CD4-positive, alpha-beta T cell (primary cell): ENCODE results near the gene CTNNB1. TPM values are rescaled to one million over a fixed set of nuclear protein-coding genes. Genes with fewer than 3 reads are reported as not detected.

ENCODE experiments used
- ATAC-seq: fragments of 200-7000 bp; cut with Tn5 transposase; one replicate; pipeline ENCODE4 v1.10.0; 2022; ENCODE audit warnings: mild to moderate bottlenecking; ENCODE audit not compliant: poor library complexity
- CTCF ChIA-PET: fragments of 350-600 bp; sonication (Branson Sonifier 250); formaldehyde crosslinking; loops from one replicate; lab custom pipeline; 2021; ENCODE audit warnings: antibody characterized with exemption, inconsistent platforms; lab: Charles Lee
- POLR2A ChIA-PET: fragments of 350-600 bp; sonication (Branson Sonifier 250); formaldehyde crosslinking; loops from one replicate; lab custom pipeline; 2021; ENCODE audit warnings: antibody characterized with exemption, inconsistent platforms; lab: Charles Lee
- DNase-seq, 14 experiments: peaks; one replicate each; pipeline ENCODE4 v3.0.0-alpha.2; 2013 to 2020; ENCODE audit warnings: mixed read lengths in 2 of 14
- H3K27ac ChIP-seq, 2 donors: one replicate each; pipeline versions ENCODE4 v1.5.1 to v1.7.0; 2013; ENCODE audit warnings: low read length in 2 of 2, low read depth in 1 of 2, mild to moderate bottlenecking in 1 of 2
- H3K27me3 ChIP-seq, 2 experiments: 1 replicate in 1 of 2; 2 replicates in 1 of 2; pipeline versions ENCODE4 v1.6.1 to v1.7.0; 2013; ENCODE audit warnings: low read length in 2 of 2, control low read depth in 1 of 2, mild to moderate bottlenecking in 1 of 2, moderate library complexity in 1 of 2; ENCODE audit not compliant: insufficient read depth in 2 of 2, control insufficient read depth in 1 of 2
- H3K36me3 ChIP-seq: one replicate; pipeline ENCODE4 v1.6.1; 2013; ENCODE audit warnings: low read length, control low read depth; ENCODE audit not compliant: insufficient read depth
- H3K4me1 ChIP-seq: one replicate; pipeline ENCODE4 v1.6.1; 2013; ENCODE audit warnings: low read length, control low read depth; ENCODE audit not compliant: insufficient read depth
- H3K4me3 ChIP-seq: one replicate; pipeline ENCODE4 v1.5.1; 2013; ENCODE audit warnings: mild to moderate bottlenecking, low read length, moderate library complexity
- H3K9me3 ChIP-seq, 2 experiments: 1 replicate in 1 of 2; 2 replicates in 1 of 2; pipeline versions ENCODE4 v1.6.1 to v1.7.0; 2013; ENCODE audit warnings: low read length in 2 of 2, mild to moderate bottlenecking in 2 of 2, control low read depth in 1 of 2, moderate library complexity in 1 of 2; ENCODE audit not compliant: control insufficient read depth in 1 of 2, insufficient read depth in 1 of 2
- H3K27ac Mint-ChIP-seq: one replicate; pipeline ENCODE4 v1.8.0; 2020; ENCODE audit warnings: mixed read lengths
- H3K27me3 Mint-ChIP-seq: one replicate; pipeline ENCODE4 v1.8.0; 2021; ENCODE audit warnings: mixed read lengths
- H3K36me3 Mint-ChIP-seq: one replicate; pipeline ENCODE4 v1.8.0; 2021; ENCODE audit warnings: low read depth, mixed read lengths
- H3K4me1 Mint-ChIP-seq: one replicate; pipeline ENCODE4 v1.8.0; 2021; ENCODE audit warnings: low read depth, mixed read lengths
- H3K4me3 Mint-ChIP-seq: one replicate; pipeline ENCODE4 v1.8.0; 2020; ENCODE audit warnings: mild to moderate bottlenecking, mixed read lengths
- H3K9me3 Mint-ChIP-seq: one replicate; pipeline ENCODE4 v1.8.0; 2020; ENCODE audit warnings: mixed read lengths
- intact Hi-C, 2 experiments: fragments of 100-400 bp; cut with DNase I in 1 of 2; cut with micrococcal nuclease in 1 of 2; formaldehyde crosslinking; loops; one replicate each; pipeline versions ENCODE4 v1.15.1 to v1.9.0; 2023 to 2025; cut with DNase I, micrococcal nuclease
- polyA plus RNA-seq, 2 donors: library from polyadenylated mRNA; unstranded; fragments of 120-200 nt; gene quantifications; one replicate each; pipeline ENCODE4 v1.2.1, GENCODE V29; 2013
- total RNA-seq, 174 experiments: library from RNA in 2 of 174; stranded (reverse) in 2 of 174; gene quantifications; one replicate each; pipeline ENCODE4 v1.2.3 and lab custom pipeline; 2021 to 2026
- TF ChIP-seq, protein P1 (sequence below): fragments of 200-600 bp; IDR thresholded peaks from one replicate; pipeline ENCODE4 v1.8.0; 2022; ENCODE audit warnings: antibody characterized with exemption, mild to moderate bottlenecking

Gene CTNNB1
- total RNA-seq (100 to 1,000 TPM; 226 to 228 TPM), total RNA-seq (lab: John Stamatoyannopoulos, UW) (215 to 556 (median 325) reads per million in 172 experiments)
- 120 TPM for polyA plus RNA-seq (2013, experiment 1 of 2)
- 99.9 TPM for polyA plus RNA-seq (2013, experiment 2 of 2)

DNA sequence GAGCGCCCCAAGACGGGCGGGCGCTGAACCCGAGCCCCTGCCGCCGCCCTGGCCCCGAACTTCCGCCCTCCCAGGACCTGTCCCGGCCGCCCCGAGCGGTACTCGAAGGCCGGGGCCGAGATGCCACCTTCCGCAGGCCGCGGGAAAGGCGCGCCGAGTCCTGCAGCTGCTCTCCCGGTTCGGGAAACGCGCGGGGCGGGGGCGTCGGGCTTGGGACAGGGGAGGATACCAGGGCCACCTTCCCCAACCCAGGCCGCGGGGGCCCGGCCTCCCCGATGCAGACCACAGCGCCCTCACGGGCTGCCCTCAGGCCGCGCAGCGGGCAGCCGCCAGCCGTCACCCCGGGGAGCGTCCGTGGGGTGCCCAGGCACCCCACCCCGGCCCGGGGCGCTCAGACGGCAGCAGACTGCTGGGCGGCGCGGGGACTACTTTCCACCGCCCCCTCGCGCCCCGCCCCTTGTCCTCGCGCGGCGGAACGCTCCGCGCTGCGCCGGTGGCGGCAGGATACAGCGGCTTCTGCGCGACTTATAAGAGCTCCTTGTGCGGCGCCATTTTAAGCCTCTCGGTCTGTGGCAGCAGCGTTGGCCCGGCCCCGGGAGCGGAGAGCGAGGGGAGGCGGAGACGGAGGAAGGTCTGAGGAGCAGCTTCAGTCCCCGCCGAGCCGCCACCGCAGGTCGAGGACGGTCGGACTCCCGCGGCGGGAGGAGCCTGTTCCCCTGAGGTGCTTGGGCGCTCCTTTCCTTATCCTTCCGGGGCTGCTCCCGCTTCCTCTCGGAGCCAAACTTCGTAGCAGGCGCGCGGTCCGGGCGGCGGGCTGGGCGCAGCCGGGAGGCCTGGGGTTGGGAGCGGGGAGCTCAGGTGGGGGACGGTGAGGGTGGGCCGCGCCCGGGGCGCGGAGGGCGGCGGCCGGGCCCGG is at the start of gene CTNNB1:
CTNNB1 (plus strand) TSS at position 556 of the 916 bp plus-strand sequence. CDS start 24,564 bp downstream, outside the sequence.
- no peaks in the 10 kb centered on the region for H3K27me3 Mint-ChIP-seq
- Histone ChIP-seq H3K9me3 (no peaks in the 10 kb centered on the region), H3K36me3 (no peaks in the 10 kb centered on the region), H3K27ac (peak within 1 kb of the TSS; percentile 90), H3K4me1 (peaks cover 16% of the 10 kb centered on the region), H3K27me3 (no peaks in the 10 kb centered on the region), H3K4me3 (peak within 1 kb of the TSS; percentile 90)
- peaks cover 45% of the 10 kb centered on the region for H3K4me1 Mint-ChIP-seq
- peaks cover 18% of the 10 kb centered on the region for H3K36me3 Mint-ChIP-seq
- ATAC-seq, result peak; percentile 81
- no peaks in the 10 kb centered on the region for H3K9me3 Mint-ChIP-seq
- H3K27ac Mint-ChIP-seq, result peak within 1 kb of the TSS; percentile 94
- ChIA-PET POLR2A (interaction anchor here (0.6 to 2.9 kb wide), 33 partner anchors 8 to 1792 kb away, joined by 3 to 39 read pairs (median 5); partner anchors contain the start of genes EIF1B, RPL14, RPSA and ZNF620), CTCF (no interaction called here)
- H3K4me3 Mint-ChIP-seq, result peak within 1 kb of the TSS; percentile 98
- peak; percentile 86 to 97 (median 91) for DNase-seq
- intact Hi-C loops, result loop anchor here (1.0 to 5.0 kb wide), 5 partner anchors 82 to 763 kb away; partner anchors contain the start of gene ULK4 (in 1 of the 2)
- TF ChIP-seq, protein P1, sequence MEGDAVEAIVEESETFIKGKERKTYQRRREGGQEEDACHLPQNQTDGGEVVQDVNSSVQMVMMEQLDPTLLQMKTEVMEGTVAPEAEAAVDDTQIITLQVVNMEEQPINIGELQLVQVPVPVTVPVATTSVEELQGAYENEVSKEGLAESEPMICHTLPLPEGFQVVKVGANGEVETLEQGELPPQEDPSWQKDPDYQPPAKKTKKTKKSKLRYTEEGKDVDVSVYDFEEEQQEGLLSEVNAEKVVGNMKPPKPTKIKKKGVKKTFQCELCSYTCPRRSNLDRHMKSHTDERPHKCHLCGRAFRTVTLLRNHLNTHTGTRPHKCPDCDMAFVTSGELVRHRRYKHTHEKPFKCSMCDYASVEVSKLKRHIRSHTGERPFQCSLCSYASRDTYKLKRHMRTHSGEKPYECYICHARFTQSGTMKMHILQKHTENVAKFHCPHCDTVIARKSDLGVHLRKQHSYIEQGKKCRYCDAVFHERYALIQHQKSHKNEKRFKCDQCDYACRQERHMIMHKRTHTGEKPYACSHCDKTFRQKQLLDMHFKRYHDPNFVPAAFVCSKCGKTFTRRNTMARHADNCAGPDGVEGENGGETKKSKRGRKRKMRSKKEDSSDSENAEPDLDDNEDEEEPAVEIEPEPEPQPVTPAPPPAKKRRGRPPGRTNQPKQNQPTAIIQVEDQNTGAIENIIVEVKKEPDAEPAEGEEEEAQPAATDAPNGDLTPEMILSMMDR, result no peak

DNA sequence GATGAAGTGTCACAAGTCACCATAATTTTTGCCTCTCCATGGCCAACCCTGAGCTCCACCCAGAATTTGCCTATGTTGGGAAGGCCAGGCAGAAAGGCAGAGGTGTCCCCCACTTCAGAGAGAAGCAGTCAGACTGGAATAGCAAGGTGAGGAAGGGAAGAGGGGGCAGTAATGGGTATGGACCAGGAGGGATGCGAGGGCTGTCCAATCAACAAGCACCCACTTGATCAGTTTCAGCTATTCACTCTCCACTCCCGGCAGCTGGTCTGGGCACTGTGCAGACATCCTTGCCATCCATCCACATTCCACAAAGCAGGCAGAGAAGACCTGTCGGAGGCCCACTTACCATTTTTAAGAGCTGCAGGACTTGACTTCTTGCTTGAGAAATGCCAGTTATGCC is 43.5 kb upstream of the CTNNB1 start:
- ChIA-PET CTCF (no interaction called here), POLR2A (no interaction called here)
- TF ChIP-seq, protein P1, result no peak
- Mint-ChIP-seq H3K4me1 (peaks cover 14% of the 10 kb centered on the region), H3K27ac (no peak overlapping the region), H3K27me3 (no peaks in the 10 kb centered on the region), H3K9me3 (no peaks in the 10 kb centered on the region), H3K4me3 (no peak overlapping the region), H3K36me3 (no peaks in the 10 kb centered on the region)
- ATAC-seq (no peak), DNase-seq (no peak)
- Histone ChIP-seq H3K9me3 (no peaks in the 10 kb centered on the region), H3K36me3 (no peaks in the 10 kb centered on the region), H3K27ac (no peak overlapping the region), H3K27me3 (no peaks in the 10 kb centered on the region), H3K4me1 (peaks cover 10% of the 10 kb centered on the region), H3K4me3 (no peak overlapping the region)
- intact Hi-C loops, result no loop called here

DNA sequence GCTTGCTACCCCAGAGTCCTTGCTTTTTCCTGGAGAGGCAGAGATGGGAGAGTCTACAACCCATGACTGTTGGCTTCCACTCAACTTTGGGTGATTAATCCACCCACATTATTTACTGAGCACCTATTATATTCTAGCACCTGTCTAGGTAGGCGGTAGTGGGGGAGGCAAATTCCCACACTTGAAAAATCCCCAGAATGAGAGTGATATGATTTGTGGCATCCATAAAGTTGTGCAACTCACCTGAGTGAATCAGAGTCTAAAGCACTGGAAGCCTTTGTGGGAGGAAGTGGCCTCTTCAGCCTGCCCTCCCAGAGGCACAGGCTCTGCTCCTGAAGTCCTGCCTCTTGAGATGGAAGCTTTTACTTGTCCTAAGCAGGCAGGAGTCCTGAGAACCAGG is 40.4 kb upstream of the CTNNB1 start:
- H3K4me3 Mint-ChIP-seq, result no peak overlapping the region
- peaks cover 14% of the 10 kb centered on the region for H3K4me1 Mint-ChIP-seq
- peaks cover 10% of the 10 kb centered on the region for H3K4me1 ChIP-seq
- DNase-seq, result no peak
- no peak overlapping the region for H3K27ac Mint-ChIP-seq
- H3K36me3 ChIP-seq, result no peaks in the 10 kb centered on the region
- H3K27me3 Mint-ChIP-seq, result no peaks in the 10 kb centered on the region
- H3K36me3 Mint-ChIP-seq, result no peaks in the 10 kb centered on the region
- ChIA-PET POLR2A (no interaction called here), CTCF (no interaction called here)
- intact Hi-C loops, result no loop called here
- TF ChIP-seq, protein P1, result no peak
- no peak overlapping the region for H3K4me3 ChIP-seq
- H3K9me3 Mint-ChIP-seq, result no peaks in the 10 kb centered on the region
- no peaks in the 10 kb centered on the region for H3K9me3 ChIP-seq
- no peak for ATAC-seq
- no peaks in the 10 kb centered on the region for H3K27me3 ChIP-seq
- H3K27ac ChIP-seq, result no peak overlapping the region
